Neural cell (in vitro differentiated cells): Measurements from ENCODE around the gene TCF4.

ENCODE experiments used
- MXI1 ChIP-seq: fragments of 450-650 bp; conservative IDR thresholded peaks from 2 replicates; pipeline ENCODE4 v1.6.1; 2014; ENCODE audit warnings: antibody characterized with exemption, mild to moderate bottlenecking; ENCODE audit not compliant: poor library complexity, severe bottlenecking
- TAF1 ChIP-seq: IDR thresholded peaks from 2 replicates; pipeline ENCODE4 v1.6.1; 2012; ENCODE audit warnings: low read depth
- TF ChIP-seq, protein P1 (sequence below): fragments of 450-650 bp; IDR thresholded peaks from 2 replicates; pipeline ENCODE4 v1.5.1; 2014; ENCODE audit warnings: antibody characterized with exemption, mild to moderate bottlenecking, moderate library complexity; ENCODE audit not compliant: poor library complexity, severe bottlenecking

DNA sequence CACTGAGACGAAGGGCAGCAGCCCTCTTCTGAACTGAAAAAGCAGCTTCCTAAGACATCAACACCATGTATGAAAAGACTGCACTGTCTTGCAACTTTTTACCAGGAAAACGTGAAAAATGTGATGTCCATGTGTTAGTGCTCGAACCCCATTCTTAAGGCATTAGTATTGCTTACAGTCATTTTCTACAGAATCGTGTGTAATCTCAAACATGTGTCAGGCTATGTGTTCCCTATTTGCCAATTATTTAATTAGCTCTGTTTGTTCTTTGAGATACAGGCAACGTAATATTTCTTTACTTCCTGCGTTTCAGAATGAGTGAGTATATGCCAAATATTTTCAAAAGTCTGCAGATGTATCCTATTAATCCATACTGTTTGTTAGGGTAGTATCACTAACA is 321.0 kb downstream of the TCF4 start:
- TF ChIP-seq TAF1 (no peak), MXI1 (no peak)
- TF ChIP-seq, protein P1, sequence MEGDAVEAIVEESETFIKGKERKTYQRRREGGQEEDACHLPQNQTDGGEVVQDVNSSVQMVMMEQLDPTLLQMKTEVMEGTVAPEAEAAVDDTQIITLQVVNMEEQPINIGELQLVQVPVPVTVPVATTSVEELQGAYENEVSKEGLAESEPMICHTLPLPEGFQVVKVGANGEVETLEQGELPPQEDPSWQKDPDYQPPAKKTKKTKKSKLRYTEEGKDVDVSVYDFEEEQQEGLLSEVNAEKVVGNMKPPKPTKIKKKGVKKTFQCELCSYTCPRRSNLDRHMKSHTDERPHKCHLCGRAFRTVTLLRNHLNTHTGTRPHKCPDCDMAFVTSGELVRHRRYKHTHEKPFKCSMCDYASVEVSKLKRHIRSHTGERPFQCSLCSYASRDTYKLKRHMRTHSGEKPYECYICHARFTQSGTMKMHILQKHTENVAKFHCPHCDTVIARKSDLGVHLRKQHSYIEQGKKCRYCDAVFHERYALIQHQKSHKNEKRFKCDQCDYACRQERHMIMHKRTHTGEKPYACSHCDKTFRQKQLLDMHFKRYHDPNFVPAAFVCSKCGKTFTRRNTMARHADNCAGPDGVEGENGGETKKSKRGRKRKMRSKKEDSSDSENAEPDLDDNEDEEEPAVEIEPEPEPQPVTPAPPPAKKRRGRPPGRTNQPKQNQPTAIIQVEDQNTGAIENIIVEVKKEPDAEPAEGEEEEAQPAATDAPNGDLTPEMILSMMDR: no peak
